Measurements from ENCODE around the gene SLC30A2.

SLC30A2 gene

DNA sequence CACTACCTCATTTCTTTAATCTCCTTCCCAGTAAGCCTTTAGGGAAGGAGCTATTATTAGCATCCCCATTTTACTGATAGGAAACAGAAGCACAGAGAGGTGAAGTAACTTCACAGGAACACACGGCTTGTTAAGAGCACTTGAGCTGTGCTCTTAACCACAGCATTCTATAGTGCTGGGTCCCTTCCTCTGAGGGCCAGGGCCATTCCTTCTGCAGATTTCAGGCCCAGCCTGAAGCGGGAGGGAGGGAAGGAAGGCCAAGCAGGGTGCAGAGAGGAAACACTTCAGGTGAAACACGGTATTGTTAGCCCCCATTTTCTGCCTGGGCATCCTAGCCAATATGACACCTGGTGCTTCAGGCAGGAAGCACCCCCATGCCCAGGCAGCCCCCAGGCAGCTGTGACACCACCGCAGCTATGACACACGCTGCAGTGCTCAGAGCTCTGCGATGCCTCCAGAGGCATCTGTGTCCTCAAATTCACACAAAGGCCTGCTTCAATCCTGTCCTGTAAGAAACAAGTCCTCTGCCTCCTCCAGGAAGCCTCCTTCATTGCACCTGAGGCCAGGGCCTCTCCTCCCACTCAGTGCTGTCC is 28.9 kb downstream of the SLC30A2 start:
- H3K9ac ChIP-seq (ENCODE audit: low read length) = no peak overlapping the region
- H3K4me1 ChIP-seq (ENCODE audit: control insufficient read depth, low read depth, low read length) = no peaks in the 10 kb centered on the region
- no peaks in the 10 kb centered on the region for H3K9me3 ChIP-seq (ENCODE audit: control insufficient read depth, low read depth, low read length)
- H3K27me3 ChIP-seq (ENCODE audit: control insufficient read depth, insufficient read depth, low read length) = no peaks in the 10 kb centered on the region
- H3K4me3 ChIP-seq (ENCODE audit: low read length) = no peak overlapping the region
- H3K27ac ChIP-seq (ENCODE audit: low read length) = no peak overlapping the region
- H3K36me3 ChIP-seq (ENCODE audit: control insufficient read depth, low read depth, low read length) = no peaks in the 10 kb centered on the region

DNA sequence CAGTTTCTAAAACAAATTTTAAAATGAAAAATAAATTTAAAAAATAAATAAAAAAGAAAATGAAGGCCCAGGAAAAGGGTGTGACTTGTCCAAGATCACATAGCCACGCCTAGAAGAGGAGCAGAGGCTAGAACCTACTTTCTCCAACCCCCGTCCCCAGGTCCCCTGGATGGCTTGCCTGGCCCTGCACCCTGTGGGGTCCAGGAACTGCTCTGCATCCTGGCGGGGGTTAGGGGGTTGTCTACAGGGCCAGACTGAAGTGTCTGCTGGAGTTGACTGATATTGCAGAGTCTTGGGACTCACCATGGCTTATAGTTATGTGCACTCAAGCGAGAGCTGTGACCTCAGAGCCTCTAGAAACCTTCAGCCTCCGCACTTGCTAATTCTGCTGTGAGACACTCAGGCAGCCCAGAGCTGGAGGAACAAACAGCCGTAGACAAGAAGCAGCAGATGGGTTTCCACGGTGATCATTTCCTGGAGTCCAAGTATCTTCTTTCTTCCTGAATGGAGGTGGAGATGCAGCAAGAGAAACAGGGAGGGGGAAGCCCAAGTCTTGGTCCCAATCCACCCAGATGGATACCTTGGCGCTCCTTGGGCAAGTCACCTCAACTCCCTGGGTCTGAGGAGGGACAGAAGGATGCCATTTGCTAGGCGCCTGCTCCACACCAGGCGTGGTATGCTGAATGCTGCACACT is 29.5 kb downstream of the SLC30A2 start:
- Histone ChIP-seq H3K27ac (ENCODE audit: low read length) (no peak overlapping the region), H3K4me3 (ENCODE audit: low read length) (no peak overlapping the region), H3K36me3 (ENCODE audit: control insufficient read depth, low read depth, low read length) (no peaks in the 10 kb centered on the region), H3K9me3 (ENCODE audit: control insufficient read depth, low read depth, low read length) (no peaks in the 10 kb centered on the region), H3K4me1 (ENCODE audit: control insufficient read depth, low read depth, low read length) (no peaks in the 10 kb centered on the region), H3K27me3 (ENCODE audit: control insufficient read depth, insufficient read depth, low read length) (no peaks in the 10 kb centered on the region), H3K9ac (ENCODE audit: low read length) (no peak overlapping the region)

DNA sequence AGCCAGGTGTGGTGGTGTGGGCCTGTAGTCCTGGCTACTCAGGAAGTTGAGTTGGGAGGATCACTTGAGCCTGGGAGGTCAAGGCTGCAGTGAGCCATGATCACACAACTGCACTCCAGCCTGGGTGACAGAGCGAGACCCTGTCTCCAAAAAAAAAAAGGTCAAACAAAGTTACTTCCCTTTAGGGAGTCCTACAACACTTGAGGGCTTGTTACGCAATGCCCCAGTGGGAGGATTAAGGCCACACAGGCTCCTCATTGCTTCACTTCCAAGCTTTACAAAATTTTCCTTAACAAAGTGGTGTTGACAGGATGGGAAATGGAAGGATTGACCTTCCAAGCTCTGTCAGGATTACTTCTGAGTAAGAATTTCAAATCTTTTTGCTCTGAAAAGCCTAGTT is 30.6 kb downstream of the SLC30A2 start:
- Histone ChIP-seq H3K4me1 (ENCODE audit: control insufficient read depth, low read depth, low read length) (peaks cover 7% of the 10 kb centered on the region), H3K9ac (ENCODE audit: low read length) (no peak overlapping the region), H3K9me3 (ENCODE audit: control insufficient read depth, low read depth, low read length) (no peaks in the 10 kb centered on the region), H3K27me3 (ENCODE audit: control insufficient read depth, insufficient read depth, low read length) (no peaks in the 10 kb centered on the region), H3K4me3 (ENCODE audit: low read length) (no peak overlapping the region), H3K27ac (ENCODE audit: low read length) (no peak overlapping the region), H3K36me3 (ENCODE audit: control insufficient read depth, low read depth, low read length) (no peaks in the 10 kb centered on the region)

DNA sequence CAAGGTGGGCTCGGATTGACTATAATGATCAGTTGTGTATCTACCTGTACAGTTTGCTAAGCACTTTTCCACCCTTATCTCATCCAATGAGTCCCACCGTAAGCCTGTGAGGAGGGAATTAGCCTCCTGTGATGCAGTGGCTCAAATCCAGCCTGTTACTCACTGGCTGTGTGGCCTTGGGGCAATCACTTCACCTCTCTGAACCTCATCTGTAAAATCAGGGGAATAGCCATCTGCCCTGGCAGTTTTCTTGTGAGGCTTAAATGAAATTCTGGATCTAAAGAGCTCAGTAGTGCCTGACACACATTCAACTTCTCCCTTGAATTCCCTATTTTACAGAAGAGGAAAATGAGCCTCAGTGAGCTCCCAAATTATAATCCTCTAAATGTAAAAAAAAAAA is 31.7 kb downstream of the SLC30A2 start:
- H3K4me3 ChIP-seq (ENCODE audit: low read length) = no peak overlapping the region
- H3K27ac ChIP-seq (ENCODE audit: low read length) = no peak overlapping the region
- no peaks in the 10 kb centered on the region for H3K9me3 ChIP-seq (ENCODE audit: control insufficient read depth, low read depth, low read length)
- no peaks in the 10 kb centered on the region for H3K36me3 ChIP-seq (ENCODE audit: control insufficient read depth, low read depth, low read length)
- peaks cover 11% of the 10 kb centered on the region for H3K4me1 ChIP-seq (ENCODE audit: control insufficient read depth, low read depth, low read length)
- H3K27me3 ChIP-seq (ENCODE audit: control insufficient read depth, insufficient read depth, low read length) = no peaks in the 10 kb centered on the region
- no peak overlapping the region for H3K9ac ChIP-seq (ENCODE audit: low read length)

DNA sequence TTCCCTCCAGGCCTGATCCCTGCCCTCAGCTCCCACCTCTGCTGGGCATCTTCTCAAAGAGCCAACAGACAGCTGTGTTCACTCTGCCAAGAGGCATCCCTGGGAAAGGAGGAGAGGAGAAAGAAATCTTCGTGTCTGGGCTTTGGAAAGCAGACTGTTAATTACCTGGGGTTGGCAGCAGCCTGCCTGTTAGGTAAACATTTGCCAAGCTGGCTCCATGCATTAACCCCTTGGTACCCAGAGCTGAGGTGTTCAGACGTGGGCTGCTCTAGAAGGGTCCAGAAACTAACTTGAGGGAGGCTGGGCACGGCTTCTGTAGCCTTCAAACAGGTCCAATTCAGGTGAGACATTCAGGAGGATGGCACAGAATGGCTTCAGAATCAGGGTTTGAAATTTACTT is 33.1 kb downstream of the SLC30A2 start:
- Histone ChIP-seq H3K4me3 (ENCODE audit: low read length) (no peak overlapping the region), H3K4me1 (ENCODE audit: control insufficient read depth, low read depth, low read length) (peaks cover 11% of the 10 kb centered on the region), H3K36me3 (ENCODE audit: control insufficient read depth, low read depth, low read length) (no peaks in the 10 kb centered on the region), H3K27me3 (ENCODE audit: control insufficient read depth, insufficient read depth, low read length) (no peaks in the 10 kb centered on the region), H3K9me3 (ENCODE audit: control insufficient read depth, low read depth, low read length) (no peaks in the 10 kb centered on the region), H3K27ac (ENCODE audit: low read length) (no peak overlapping the region), H3K9ac (ENCODE audit: low read length) (no peak overlapping the region)

DNA sequence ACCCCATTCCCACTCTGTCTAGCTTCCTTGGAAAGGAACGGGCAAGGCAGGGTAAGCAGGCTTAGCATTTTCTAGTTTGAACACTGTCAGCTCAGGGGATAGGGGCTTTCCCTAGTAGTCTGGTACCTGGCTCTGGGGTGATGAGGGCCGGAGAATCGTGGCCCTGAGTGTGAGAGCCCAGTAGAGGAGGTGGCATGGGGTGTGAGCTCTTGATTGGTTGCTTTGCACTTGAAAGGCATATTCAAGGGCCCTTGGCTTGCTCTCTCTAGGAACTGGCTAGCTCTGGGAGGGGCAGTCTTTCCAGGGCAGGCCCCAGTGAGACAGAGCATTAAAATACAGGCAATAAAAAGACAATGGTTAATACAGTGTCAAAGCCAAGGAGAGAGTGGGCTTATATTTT is 35.1 kb downstream of the SLC30A2 start:
- Histone ChIP-seq H3K4me3 (ENCODE audit: low read length) (no peak overlapping the region), H3K36me3 (ENCODE audit: control insufficient read depth, low read depth, low read length) (no peaks in the 10 kb centered on the region), H3K27me3 (ENCODE audit: control insufficient read depth, insufficient read depth, low read length) (no peaks in the 10 kb centered on the region), H3K9me3 (ENCODE audit: control insufficient read depth, low read depth, low read length) (no peaks in the 10 kb centered on the region), H3K27ac (ENCODE audit: low read length) (no peak overlapping the region), H3K4me1 (ENCODE audit: control insufficient read depth, low read depth, low read length) (peaks cover 11% of the 10 kb centered on the region), H3K9ac (ENCODE audit: low read length) (no peak overlapping the region)

DNA sequence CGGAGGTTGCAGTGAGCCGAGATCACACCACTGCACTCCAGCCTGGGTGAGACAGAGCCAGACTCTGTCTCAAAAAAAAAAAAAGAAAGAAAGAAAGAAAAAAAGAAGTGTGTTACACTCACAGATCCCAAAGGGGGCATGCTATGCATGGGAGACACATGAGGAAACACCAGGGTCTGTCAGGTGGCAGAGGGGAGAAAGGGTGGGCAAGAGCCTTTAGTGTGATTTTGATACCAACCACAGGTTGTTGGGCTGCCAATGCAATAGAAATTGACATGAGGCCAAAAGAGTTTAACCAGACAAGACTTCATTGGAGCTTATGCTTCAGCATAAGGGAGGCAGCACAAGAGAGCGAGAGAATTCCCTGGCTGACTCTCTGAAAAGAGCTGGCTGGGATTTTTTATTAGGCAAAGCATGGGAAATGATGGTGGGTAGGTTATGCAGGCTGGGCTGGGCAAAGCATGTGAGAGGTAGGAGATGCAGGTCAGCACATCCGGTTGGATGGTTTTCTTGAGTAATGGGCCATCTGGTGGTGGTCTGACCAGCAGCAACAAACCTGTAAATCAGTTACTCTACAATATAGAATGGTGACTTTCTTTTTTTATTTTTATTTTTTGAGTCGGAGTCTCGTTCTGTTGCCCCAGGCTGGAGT is 36.0 kb downstream of the SLC30A2 start:
- H3K36me3 ChIP-seq (ENCODE audit: control insufficient read depth, low read depth, low read length) = no peaks in the 10 kb centered on the region
- H3K27ac ChIP-seq (ENCODE audit: low read length) = no peak overlapping the region
- no peaks in the 10 kb centered on the region for H3K9me3 ChIP-seq (ENCODE audit: control insufficient read depth, low read depth, low read length)
- no peak overlapping the region for H3K9ac ChIP-seq (ENCODE audit: low read length)
- no peaks in the 10 kb centered on the region for H3K27me3 ChIP-seq (ENCODE audit: control insufficient read depth, insufficient read depth, low read length)
- H3K4me3 ChIP-seq (ENCODE audit: low read length) = no peak overlapping the region
- H3K4me1 ChIP-seq (ENCODE audit: control insufficient read depth, low read depth, low read length) = peaks cover 11% of the 10 kb centered on the region

DNA sequence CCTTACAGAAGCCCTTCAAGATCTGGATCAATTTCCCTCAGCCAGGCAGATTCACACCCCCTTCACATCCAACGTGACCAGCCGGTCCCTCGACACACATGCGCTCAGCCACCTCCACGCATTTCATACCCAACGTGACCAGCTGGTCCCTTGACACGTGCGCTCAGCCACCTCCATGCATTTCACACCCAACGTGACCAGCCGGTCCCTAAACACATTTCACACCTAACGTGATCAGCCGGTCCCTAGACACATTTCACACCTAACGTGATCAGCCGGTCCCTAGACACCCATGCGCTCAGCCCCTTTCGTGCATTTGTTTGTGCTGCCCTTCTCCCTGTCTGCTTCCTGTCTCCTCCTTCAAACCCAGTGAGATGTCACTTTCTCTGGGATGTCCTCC is 39.2 kb downstream of the SLC30A2 start:
- H3K9ac ChIP-seq (ENCODE audit: low read length) = no peak overlapping the region
- H3K4me1 ChIP-seq (ENCODE audit: control insufficient read depth, low read depth, low read length) = peaks cover 11% of the 10 kb centered on the region

DNA sequence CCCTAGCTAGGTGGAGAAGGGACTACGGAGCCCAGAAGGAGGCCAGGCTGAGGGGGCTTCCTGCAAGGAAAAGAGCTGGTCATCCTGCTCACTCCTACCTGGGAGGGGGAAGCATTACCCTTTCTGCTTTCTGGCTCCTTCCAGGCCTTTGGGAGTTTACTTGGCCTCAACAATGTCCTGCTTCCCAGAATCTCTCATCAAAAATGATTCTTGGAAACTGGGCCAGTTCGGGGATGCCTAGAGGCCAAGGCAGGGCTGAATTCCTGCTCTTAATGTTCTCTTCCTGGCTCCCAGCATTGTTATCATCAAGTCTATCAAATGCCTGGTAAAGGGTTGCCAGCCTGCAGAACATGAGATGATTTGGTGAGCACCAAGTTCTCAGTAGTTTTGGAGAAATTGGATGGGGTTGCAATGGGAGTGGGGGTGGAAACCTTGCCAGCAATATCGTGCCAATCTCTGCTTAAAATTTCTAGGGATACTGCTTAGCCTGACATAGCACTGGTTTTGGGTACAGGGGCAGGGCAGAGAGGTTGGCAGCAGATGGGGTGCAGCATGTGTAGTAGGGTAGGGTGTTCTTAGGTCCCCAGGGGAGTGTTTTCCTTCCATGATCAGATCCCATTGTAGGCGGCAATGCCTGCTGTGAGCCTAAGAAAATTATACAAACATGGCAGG is 40.3 kb downstream of the SLC30A2 start:
- Histone ChIP-seq H3K9ac (ENCODE audit: low read length) (no peak overlapping the region), H3K27me3 (ENCODE audit: control insufficient read depth, insufficient read depth, low read length) (no peaks in the 10 kb centered on the region), H3K9me3 (ENCODE audit: control insufficient read depth, low read depth, low read length) (no peaks in the 10 kb centered on the region), H3K36me3 (ENCODE audit: control insufficient read depth, low read depth, low read length) (no peaks in the 10 kb centered on the region), H3K27ac (ENCODE audit: low read length) (no peak overlapping the region), H3K4me1 (ENCODE audit: control insufficient read depth, low read depth, low read length) (peaks cover 5% of the 10 kb centered on the region), H3K4me3 (ENCODE audit: low read length) (no peak overlapping the region)

More for the DNA sequence above, 39.2 kb downstream of the SLC30A2 start:
- no peak overlapping the region for H3K27ac ChIP-seq (ENCODE audit: low read length)
- H3K36me3 ChIP-seq (ENCODE audit: control insufficient read depth, low read depth, low read length) = no peaks in the 10 kb centered on the region
- H3K27me3 ChIP-seq (ENCODE audit: control insufficient read depth, insufficient read depth, low read length) = no peaks in the 10 kb centered on the region
- H3K4me3 ChIP-seq (ENCODE audit: low read length) = no peak overlapping the region
- no peaks in the 10 kb centered on the region for H3K9me3 ChIP-seq (ENCODE audit: control insufficient read depth, low read depth, low read length)

DNA sequence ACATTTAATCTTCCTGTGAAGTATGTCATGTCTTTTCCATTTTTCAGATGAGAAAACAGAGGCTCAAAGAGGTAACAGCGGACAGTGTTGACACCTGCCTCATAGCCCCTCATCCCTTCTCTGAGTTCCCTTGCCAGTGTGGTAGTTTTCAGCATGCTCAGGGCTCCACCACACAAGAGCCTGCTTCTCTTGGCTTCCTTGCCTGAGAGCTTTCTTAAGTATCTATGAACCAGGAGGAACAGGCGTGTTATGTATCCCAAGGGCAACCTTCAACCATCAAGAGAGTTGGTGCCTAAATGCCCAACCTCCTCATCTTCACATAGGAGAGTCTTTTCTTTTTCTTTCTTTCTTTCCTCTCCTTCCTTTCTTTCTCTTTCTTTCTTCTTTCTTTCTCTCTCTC is 42.2 kb downstream of the SLC30A2 start:
- no peaks in the 10 kb centered on the region for H3K27me3 ChIP-seq (ENCODE audit: control insufficient read depth, insufficient read depth, low read length)
- no peak overlapping the region for H3K4me3 ChIP-seq (ENCODE audit: low read length)
- no peak overlapping the region for H3K27ac ChIP-seq (ENCODE audit: low read length)

DNA sequence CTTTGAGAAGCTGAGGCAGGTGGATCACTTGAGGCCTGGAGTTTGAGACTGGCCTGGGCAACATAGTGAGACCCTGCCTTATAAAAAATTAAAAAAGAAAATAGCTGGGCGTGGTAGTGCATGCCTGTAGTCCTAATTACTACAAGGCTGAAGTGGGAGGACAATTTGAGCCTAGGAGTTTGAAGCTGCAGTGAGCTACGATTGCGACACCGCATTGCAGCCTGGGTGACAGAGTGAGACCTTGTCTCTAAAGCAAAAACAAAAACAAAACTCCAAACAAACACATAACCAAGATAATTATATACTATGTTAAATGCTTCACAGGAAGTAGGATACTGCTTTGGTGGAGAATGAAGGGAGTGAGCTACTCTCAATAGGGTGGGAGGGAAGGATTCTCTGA is 42.7 kb downstream of the SLC30A2 start:
- Histone ChIP-seq H3K9ac (ENCODE audit: low read length) (no peak overlapping the region), H3K27me3 (ENCODE audit: control insufficient read depth, insufficient read depth, low read length) (no peaks in the 10 kb centered on the region), H3K4me1 (ENCODE audit: control insufficient read depth, low read depth, low read length) (peaks cover 10% of the 10 kb centered on the region), H3K4me3 (ENCODE audit: low read length) (no peak overlapping the region), H3K36me3 (ENCODE audit: control insufficient read depth, low read depth, low read length) (no peaks in the 10 kb centered on the region), H3K27ac (ENCODE audit: low read length) (no peak overlapping the region), H3K9me3 (ENCODE audit: control insufficient read depth, low read depth, low read length) (no peaks in the 10 kb centered on the region)

More for the DNA sequence above, 42.2 kb downstream of the SLC30A2 start:
- Histone ChIP-seq H3K36me3 (ENCODE audit: control insufficient read depth, low read depth, low read length) (no peaks in the 10 kb centered on the region), H3K4me1 (ENCODE audit: control insufficient read depth, low read depth, low read length) (peaks cover 5% of the 10 kb centered on the region), H3K9me3 (ENCODE audit: control insufficient read depth, low read depth, low read length) (no peaks in the 10 kb centered on the region), H3K9ac (ENCODE audit: low read length) (no peak overlapping the region)
